A549 (cell line): ENCODE measurements around the gene ZNF132. TPM values are rescaled to one million over a fixed set of nuclear protein-coding genes. Genes with fewer than 3 reads are reported as not detected.

Source experiments
- ATAC-seq, 2 experiments: fragments of 200-7000 bp in 1 of 2; fragments of >200 bp in 1 of 2; cut with Nextera tagmentation in 1 of 2; cut with Tn5 transposase in 1 of 2; 3 replicates each; pipeline versions ENCODE4 v1.8.0 to v1.9.1; 2018 to 2020; ENCODE audit warnings: mild to moderate bottlenecking in 1 of 2, moderate library complexity in 1 of 2
- CTCF ChIA-PET: fragments of 300-600 bp; sonication (Branson Sonifier 250); formaldehyde crosslinking; extraction: SDS; loops from one replicate; lab custom pipeline; 2021; ENCODE audit warnings: antibody characterized with exemption, inconsistent platforms; lab: Yijun Ruan, JAX
- POLR2A ChIA-PET: fragments of 350-600 bp; formaldehyde crosslinking; extraction: SDS; loops from one replicate; lab custom pipeline; 2021; ENCODE audit warnings: antibody characterized with exemption, inconsistent platforms; lab: Yijun Ruan, JAX
- DNase-seq, 2 experiments: peaks; one replicate each; pipeline versions ENCODE4 v3.0.0 to v3.0.0-alpha.2; 2011 to 2016; ENCODE audit warnings: low read depth in 1 of 2, low spot score in 1 of 2
- FAIRE-seq: peaks from 2 replicates; lab custom pipeline; 2011; peaks lifted over from hg19 to GRCh38; lab: Jason Lieb, UNC
- H3K27ac ChIP-seq, 2 experiments: fragments of >200 bp; sonication (Bioruptor Twin); formaldehyde crosslinking; 3 replicates each; pipeline ENCODE4 v1.5.1; 2016 to 2017
- H3K4me1 ChIP-seq: fragments of >200 bp; sonication (Bioruptor Twin); formaldehyde crosslinking; 3 replicates; pipeline ENCODE4 v1.6.1; 2016
- H3K4me2 ChIP-seq: fragments of >200 bp; sonication (Bioruptor Twin); formaldehyde crosslinking; 3 replicates; pipeline ENCODE4 v1.6.1; 2016
- H3K4me3 ChIP-seq: fragments of >200 bp; sonication (Bioruptor Twin); formaldehyde crosslinking; 3 replicates; pipeline ENCODE4 v1.5.1; 2016
- H3K9me3 ChIP-seq: fragments of >200 bp; sonication (Bioruptor Twin); formaldehyde crosslinking; 3 replicates; pipeline ENCODE4 v1.6.1; 2016
- BHLHE40 ChIP-seq: IDR thresholded peaks from 2 replicates; pipeline ENCODE4 v1.6.1; 2012; ENCODE audit warnings: low read depth, low read length, inconsistent platforms
- CEBPB ChIP-seq, 2 experiments: fragments of >200 bp in 1 of 2; sonication (Bioruptor Twin) in 1 of 2; formaldehyde crosslinking in 1 of 2; IDR thresholded peaks; 2 replicates each; pipeline ENCODE4 v1.6.1; 2012 to 2016
- EHF ChIP-seq: fragments of 250-450 bp; sonication (Bioruptor Pico); IDR thresholded peaks from 2 replicates; pipeline ENCODE4 v1.5.0; 2020; ENCODE audit warnings: mild to moderate bottlenecking
- ESRRA ChIP-seq: fragments of 150-350 bp; IDR thresholded peaks from 2 replicates; pipeline ENCODE4 v1.6.1; 2014; ENCODE audit warnings: mild to moderate bottlenecking, low read length, borderline replicate concordance
- FOSL2 ChIP-seq, 2 experiments: fragments of 450-650 bp in 1 of 2; fragments of >200 bp in 1 of 2; sonication (Bioruptor Twin) in 1 of 2; formaldehyde crosslinking; IDR thresholded peaks; 2 replicates each; pipeline versions ENCODE4 v1.5.0 to v1.6.1; 2016 to 2020; ENCODE audit warnings: mild to moderate bottlenecking in 1 of 2, moderate library complexity in 1 of 2
- HEYL ChIP-seq: fragments of 250-450 bp; sonication (Bioruptor Pico); IDR thresholded peaks from 2 replicates; pipeline ENCODE4 v1.8.0; 2021; ENCODE audit warnings: mild to moderate bottlenecking, moderate library complexity
- HOXB13 ChIP-seq: fragments of 250-450 bp; sonication (Bioruptor Pico); IDR thresholded peaks from 2 replicates; pipeline ENCODE4 v1.5.0; 2020; ENCODE audit warnings: low read depth, mild to moderate bottlenecking, moderate library complexity
- JUN ChIP-seq, 2 experiments: fragments of >200 bp; sonication (Bioruptor Twin); formaldehyde crosslinking; IDR thresholded peaks; 2 replicates in 1 of 2; 3 replicates in 1 of 2; pipeline ENCODE4 v1.6.1; 2016 to 2017
- MAFK ChIP-seq: fragments of 450-650 bp; IDR thresholded peaks from 2 replicates; pipeline ENCODE4 v1.6.1; 2014; ENCODE audit not compliant: partially characterized antibody
- MAZ ChIP-seq: fragments of 150-350 bp; IDR thresholded peaks from 2 replicates; pipeline ENCODE4 v1.6.1; 2014; ENCODE audit warnings: antibody characterized with exemption, low read depth, low read length, borderline replicate concordance
- MYC ChIP-seq: IDR thresholded peaks from 2 replicates; pipeline ENCODE4 v1.6.1; 2012; ENCODE audit warnings: mild to moderate bottlenecking, inconsistent platforms, low read length, improper control_type of control experiment, borderline replicate concordance
- NFE2L2 ChIP-seq: fragments of 150-350 bp; conservative IDR thresholded peaks from 2 replicates; pipeline ENCODE4 v1.6.1; 2014; ENCODE audit warnings: low read length
- NR3C1 ChIP-seq: fragments of >200 bp; sonication (Bioruptor Twin); formaldehyde crosslinking; IDR thresholded peaks from 3 replicates; pipeline ENCODE4 v1.6.1; 2017
- POLR2A ChIP-seq: IDR thresholded peaks from 2 replicates; pipeline ENCODE4 v1.6.1; 2012; ENCODE audit warnings: mild to moderate bottlenecking, low read length
- RAD21 ChIP-seq, 2 experiments: fragments of >200 bp in 1 of 2; sonication (Bioruptor Twin) in 1 of 2; formaldehyde crosslinking in 1 of 2; IDR thresholded peaks in 1 of 2; conservative IDR thresholded peaks in 1 of 2; 2 replicates in 1 of 2; 3 replicates in 1 of 2; pipeline ENCODE4 v1.6.1; 2012 to 2018; ENCODE audit warnings: inconsistent platforms in 1 of 2
- RARB ChIP-seq: fragments of 250-450 bp; sonication (Bioruptor Pico); IDR thresholded peaks from 2 replicates; pipeline ENCODE4 v1.8.0; 2021; ENCODE audit warnings: mild to moderate bottlenecking, moderate library complexity
- RCOR1 ChIP-seq: fragments of 150-350 bp; IDR thresholded peaks from 2 replicates; pipeline ENCODE4 v1.6.1; 2014; ENCODE audit warnings: antibody characterized with exemption, low read length, low read depth
- RFX5 ChIP-seq: fragments of 450-650 bp; IDR thresholded peaks from 2 replicates; pipeline ENCODE4 v1.7.1; 2014; ENCODE audit warnings: antibody characterized with exemption, mild to moderate bottlenecking, moderate library complexity
- RNF2 ChIP-seq: fragments of 200-600 bp; sonication (generic); IDR thresholded peaks from 2 replicates; pipeline ENCODE4 v1.6.1; 2016; ENCODE audit warnings: low read depth, mild to moderate bottlenecking, antibody characterized with exemption, moderate library complexity, borderline replicate concordance
- ZC3H11A ChIP-seq: fragments of 450-650 bp; IDR thresholded peaks from 2 replicates; pipeline ENCODE4 v1.6.1; 2014; ENCODE audit warnings: antibody characterized with exemption, mild to moderate bottlenecking
- ZFP36 ChIP-seq: fragments of 450-650 bp; IDR thresholded peaks from 2 replicates; pipeline ENCODE4 v1.6.1; 2014; ENCODE audit warnings: borderline replicate concordance; ENCODE audit not compliant: partially characterized antibody
- WGBS: methylation state at CpG from one replicate; pipeline ENCODE4 v1.1.6; 2017; ENCODE audit errors: missing lambda C conversion rate; 5-methylcytosine and 5-hydroxymethylcytosine counted together
- polyA plus RNA-seq, 4 experiments: library from polyadenylated mRNA; depleted of rRNA in 3 of 4; stranded (reverse); fragments of >200 nt; fragmentation: RNase III in 1 of 4; extraction: RNeasy Plus Mini Kit Qiagen cat#74134 plus additional on column Dnase treatment in 1 of 4; gene quantifications; 2 replicates in 3 of 4; 3 replicates in 1 of 4; pipeline ENCODE4 v1.2.3, GENCODE V29; 2011 to 2017
- TF ChIP-seq, protein P1 (sequence below): IDR thresholded peaks from 2 replicates; pipeline ENCODE4 v1.6.1; 2012; ENCODE audit warnings: low read depth, borderline replicate concordance
- TF ChIP-seq, protein P2 (sequence below): fragments of 450-650 bp; IDR thresholded peaks from 2 replicates; pipeline ENCODE4 v1.6.1; 2014; ENCODE audit warnings: antibody characterized with exemption
- TF ChIP-seq, protein P3 (sequence below): fragments of >200 bp; sonication (Bioruptor Twin); formaldehyde crosslinking; IDR thresholded peaks from 3 replicates; pipeline ENCODE4 v1.5.1; 2016
- TF ChIP-seq, protein P4 (sequence below): fragments of 250-450 bp; sonication (Bioruptor Pico); IDR thresholded peaks from 2 replicates; pipeline ENCODE4 v1.5.0; 2020; ENCODE audit warnings: low read depth, mild to moderate bottlenecking, moderate library complexity
- TF ChIP-seq, protein P5 (sequence below): IDR thresholded peaks from 2 replicates; pipeline ENCODE4 v1.6.1; 2012

Gene ZNF132
- polyA plus RNA-seq, 2 of the 4 experiments (the other 2 are of a cell fraction): 0.05 to 0.16 TPM

DNA sequence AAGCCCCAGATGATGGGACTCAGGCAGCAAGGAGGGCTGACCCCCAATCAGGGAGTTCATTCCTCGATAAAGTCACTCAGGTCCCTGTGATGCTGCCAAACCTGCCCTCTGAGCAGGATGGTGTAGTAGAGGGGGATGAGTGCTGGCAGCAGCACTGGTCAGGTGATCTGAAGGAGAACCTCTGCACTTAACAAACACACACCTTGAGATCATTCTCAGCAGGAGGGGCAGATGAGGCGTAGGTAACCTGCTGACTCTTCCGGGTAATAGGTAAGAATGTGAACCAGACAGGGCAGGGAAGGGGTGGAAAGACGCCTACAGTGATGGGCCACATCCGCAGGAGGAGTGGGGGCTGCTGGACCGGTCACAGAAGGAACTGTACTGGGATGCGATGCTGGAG is 39.4 kb upstream of the ZNF132 start:
- no peak overlapping the region for H3K27ac ChIP-seq
- ChIA-PET POLR2A (interaction anchor here (0.6 kb wide), 1 partner anchor 80 kb away, joined by 3 read pairs; no protein-coding TSS in a partner anchor), CTCF (interaction anchor here (1.0 to 5.2 kb wide), 3 partner anchors 12 to 40 kb away, joined by 3 to 39 read pairs (median 5); partner anchors contain the start of gene ZBTB45)
- 94% methylated on average over 7 of the region's 7 CpGs for WGBS
- H3K4me1 ChIP-seq: peaks cover 14% of the 10 kb centered on the region; the same call in 2 of the 3 replicates
- H3K4me2 ChIP-seq: no peak overlapping the region
- no peak overlapping the region for H3K4me3 ChIP-seq
- no peaks in the 10 kb centered on the region for H3K9me3 ChIP-seq
- ATAC-seq: no peak
- TF ChIP-seq, protein P1, sequence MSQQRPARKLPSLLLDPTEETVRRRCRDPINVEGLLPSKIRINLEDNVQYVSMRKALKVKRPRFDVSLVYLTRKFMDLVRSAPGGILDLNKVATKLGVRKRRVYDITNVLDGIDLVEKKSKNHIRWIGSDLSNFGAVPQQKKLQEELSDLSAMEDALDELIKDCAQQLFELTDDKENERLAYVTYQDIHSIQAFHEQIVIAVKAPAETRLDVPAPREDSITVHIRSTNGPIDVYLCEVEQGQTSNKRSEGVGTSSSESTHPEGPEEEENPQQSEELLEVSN: no peak
- no peak for TF ChIP-seq RAD21 (conservative IDR thresholded peaks at IDR 0.05 in 1 of 2, IDR thresholded peaks at IDR 0.05 in 1 of 2)
- TF ChIP-seq ZC3H11A: no peak
- TF ChIP-seq ZFP36: no peak
- TF ChIP-seq JUN (IDR thresholded peaks at IDR 0.05): no peak
- no peak for TF ChIP-seq RNF2
- no peak for TF ChIP-seq ESRRA
- TF ChIP-seq RFX5: no peak
- TF ChIP-seq NFE2L2: no peak
- TF ChIP-seq, protein P2, sequence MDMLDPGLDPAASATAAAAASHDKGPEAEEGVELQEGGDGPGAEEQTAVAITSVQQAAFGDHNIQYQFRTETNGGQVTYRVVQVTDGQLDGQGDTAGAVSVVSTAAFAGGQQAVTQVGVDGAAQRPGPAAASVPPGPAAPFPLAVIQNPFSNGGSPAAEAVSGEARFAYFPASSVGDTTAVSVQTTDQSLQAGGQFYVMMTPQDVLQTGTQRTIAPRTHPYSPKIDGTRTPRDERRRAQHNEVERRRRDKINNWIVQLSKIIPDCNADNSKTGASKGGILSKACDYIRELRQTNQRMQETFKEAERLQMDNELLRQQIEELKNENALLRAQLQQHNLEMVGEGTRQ: no peak
- TF ChIP-seq, protein P3, sequence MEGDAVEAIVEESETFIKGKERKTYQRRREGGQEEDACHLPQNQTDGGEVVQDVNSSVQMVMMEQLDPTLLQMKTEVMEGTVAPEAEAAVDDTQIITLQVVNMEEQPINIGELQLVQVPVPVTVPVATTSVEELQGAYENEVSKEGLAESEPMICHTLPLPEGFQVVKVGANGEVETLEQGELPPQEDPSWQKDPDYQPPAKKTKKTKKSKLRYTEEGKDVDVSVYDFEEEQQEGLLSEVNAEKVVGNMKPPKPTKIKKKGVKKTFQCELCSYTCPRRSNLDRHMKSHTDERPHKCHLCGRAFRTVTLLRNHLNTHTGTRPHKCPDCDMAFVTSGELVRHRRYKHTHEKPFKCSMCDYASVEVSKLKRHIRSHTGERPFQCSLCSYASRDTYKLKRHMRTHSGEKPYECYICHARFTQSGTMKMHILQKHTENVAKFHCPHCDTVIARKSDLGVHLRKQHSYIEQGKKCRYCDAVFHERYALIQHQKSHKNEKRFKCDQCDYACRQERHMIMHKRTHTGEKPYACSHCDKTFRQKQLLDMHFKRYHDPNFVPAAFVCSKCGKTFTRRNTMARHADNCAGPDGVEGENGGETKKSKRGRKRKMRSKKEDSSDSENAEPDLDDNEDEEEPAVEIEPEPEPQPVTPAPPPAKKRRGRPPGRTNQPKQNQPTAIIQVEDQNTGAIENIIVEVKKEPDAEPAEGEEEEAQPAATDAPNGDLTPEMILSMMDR: no peak
- TF ChIP-seq MYC: no peak
- TF ChIP-seq MAZ: no peak
- TF ChIP-seq HEYL (CRISPR knock-in tag): no peak
- no peak for TF ChIP-seq FOSL2 (IDR thresholded peaks at IDR 0.05)
- no peak for TF ChIP-seq FOSL2 (CRISPR knock-in tag; IDR thresholded peaks at IDR 0.05)
- TF ChIP-seq, protein P4, sequence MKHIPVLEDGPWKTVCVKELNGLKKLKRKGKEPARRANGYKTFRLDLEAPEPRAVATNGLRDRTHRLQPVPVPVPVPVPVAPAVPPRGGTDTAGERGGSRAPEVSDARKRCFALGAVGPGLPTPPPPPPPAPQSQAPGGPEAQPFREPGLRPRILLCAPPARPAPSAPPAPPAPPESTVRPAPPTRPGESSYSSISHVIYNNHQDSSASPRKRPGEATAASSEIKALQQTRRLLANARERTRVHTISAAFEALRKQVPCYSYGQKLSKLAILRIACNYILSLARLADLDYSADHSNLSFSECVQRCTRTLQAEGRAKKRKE (CRISPR knock-in tag): no peak
- TF ChIP-seq BHLHE40: no peak
- TF ChIP-seq RARB (CRISPR knock-in tag): no peak
- DNase-seq: no peak
- FAIRE-seq: no peak

DNA sequence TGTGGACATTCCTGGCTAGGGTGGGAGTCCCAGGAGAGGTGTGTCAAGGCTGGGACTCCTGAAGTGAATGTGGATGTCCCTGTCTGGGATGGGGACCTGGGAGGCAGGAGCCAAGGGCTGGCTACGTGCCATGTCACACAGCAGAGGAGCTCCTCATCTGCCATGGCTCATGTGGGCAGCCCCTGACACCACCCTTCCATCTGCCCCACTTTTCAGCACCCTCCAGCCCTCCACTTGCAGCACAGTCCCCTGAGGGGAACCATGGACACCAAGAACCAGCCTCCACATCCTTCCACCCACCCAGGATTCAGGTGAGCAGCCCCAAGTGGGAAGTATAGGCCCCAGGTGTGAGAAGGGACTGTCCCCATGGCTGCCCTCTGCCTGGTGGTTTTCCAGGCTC is 37.9 kb upstream of the ZNF132 start:
- H3K4me1 ChIP-seq: peaks cover 14% of the 10 kb centered on the region; the same call in 2 of the 3 replicates
- ChIA-PET POLR2A (no interaction called here), CTCF (interaction anchor here (0.9 to 5.2 kb wide), 3 partner anchors 17 to 41 kb away, joined by 3 to 39 read pairs (median 3); partner anchors contain the start of gene ZBTB45)
- FAIRE-seq (no peak), DNase-seq (no peak), ATAC-seq (no peak)
- WGBS: 100% methylated on average over 1 of the region's 1 CpG
- no peak for TF ChIP-seq RCOR1
- TF ChIP-seq HOXB13 (CRISPR knock-in tag): no peak
- TF ChIP-seq BHLHE40: no peak
- no peak for TF ChIP-seq ESRRA
- TF ChIP-seq RNF2: no peak
- TF ChIP-seq MAFK: no peak
- TF ChIP-seq CEBPB (IDR thresholded peaks at IDR 0.05): no peak
- TF ChIP-seq POLR2A: no peak
- no peak for TF ChIP-seq NR3C1
- no peak for TF ChIP-seq EHF (CRISPR knock-in tag)
- TF ChIP-seq, protein P5, sequence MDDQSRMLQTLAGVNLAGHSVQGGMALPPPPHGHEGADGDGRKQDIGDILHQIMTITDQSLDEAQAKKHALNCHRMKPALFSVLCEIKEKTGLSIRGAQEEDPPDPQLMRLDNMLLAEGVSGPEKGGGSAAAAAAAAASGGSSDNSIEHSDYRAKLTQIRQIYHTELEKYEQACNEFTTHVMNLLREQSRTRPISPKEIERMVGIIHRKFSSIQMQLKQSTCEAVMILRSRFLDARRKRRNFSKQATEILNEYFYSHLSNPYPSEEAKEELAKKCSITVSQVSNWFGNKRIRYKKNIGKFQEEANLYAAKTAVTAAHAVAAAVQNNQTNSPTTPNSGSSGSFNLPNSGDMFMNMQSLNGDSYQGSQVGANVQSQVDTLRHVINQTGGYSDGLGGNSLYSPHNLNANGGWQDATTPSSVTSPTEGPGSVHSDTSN: no peak
- no peak overlapping the region for H3K27ac ChIP-seq
- no peaks in the 10 kb centered on the region for H3K9me3 ChIP-seq
- no peak overlapping the region for H3K4me3 ChIP-seq
- H3K4me2 ChIP-seq: no peak overlapping the region
